ENCODE measurements around the gene CCM2L. TPM values are rescaled to one million over a fixed set of nuclear protein-coding genes. Genes with fewer than 3 reads are reported as not detected.

The CCM2L gene
- total and polyA plus RNA-seq, 4 donors = 6.6 to 12.8 (median 11.7) TPM

GRCh38 chr20:31974951-31975487, 35.2 kb upstream of the CCM2L start:
- TF ChIP-seq CTCF (IDR thresholded peaks at IDR 0.05; ENCODE audit: control extremely low read depth, extremely low read depth) = no peak
- Histone ChIP-seq H3K9ac (ENCODE audit: insufficient read depth in 1 of 2, low read length in 2 of 2) (no peak overlapping the region), H3K27ac (ENCODE audit: low read depth in 1 of 2, low read length in 1 of 2) (no peak overlapping the region), H3K27me3 (ENCODE audit: control insufficient read depth in 3 of 3, insufficient read depth in 3 of 3, low read length in 2 of 3) (peaks cover 0 to 10% (median 0%) of the 10 kb centered on the region in 3 donors), H3K36me3 (ENCODE audit: control insufficient read depth in 4 of 4, insufficient read depth in 4 of 4, low read length in 4 of 4) (no peaks in the 10 kb centered on the region), H3K4me3 (no peak overlapping the region), H3K4me1 (ENCODE audit: control insufficient read depth in 5 of 5, insufficient read depth in 5 of 5, low read length in 5 of 5) (no peaks in the 10 kb centered on the region), H3K9me3 (ENCODE audit: control insufficient read depth in 4 of 4, insufficient read depth in 3 of 4, low read length in 3 of 4) (no peaks in the 10 kb centered on the region)
- WGBS, 2 donors = 40 to 63% methylated on average over 10 of the region's 10 CpGs
- DNase-seq = no peak
- no peak for ATAC-seq (ENCODE audit: insufficient read depth, low FRiP score)

GRCh38 chr20:31975874-31976273, 34.4 kb upstream of the CCM2L start:
- Histone ChIP-seq H3K27ac (ENCODE audit: low read depth in 1 of 2, low read length in 1 of 2) (no peak overlapping the region), H3K27me3 (ENCODE audit: control insufficient read depth in 3 of 3, insufficient read depth in 3 of 3, low read length in 2 of 3) (peaks cover 0 to 10% (median 0%) of the 10 kb centered on the region in 3 donors), H3K36me3 (ENCODE audit: control insufficient read depth in 4 of 4, insufficient read depth in 4 of 4, low read length in 4 of 4) (no peaks in the 10 kb centered on the region), H3K9me3 (ENCODE audit: control insufficient read depth in 4 of 4, insufficient read depth in 3 of 4, low read length in 3 of 4) (no peaks in the 10 kb centered on the region), H3K4me3 (no peak overlapping the region), H3K9ac (ENCODE audit: insufficient read depth in 1 of 2, low read length in 2 of 2) (no peak overlapping the region), H3K4me1 (ENCODE audit: control insufficient read depth in 5 of 5, insufficient read depth in 5 of 5, low read length in 5 of 5) (no peaks in the 10 kb centered on the region)
- DNase-seq (no peak), ATAC-seq (ENCODE audit: insufficient read depth, low FRiP score) (no peak)
- no peak for TF ChIP-seq CTCF (IDR thresholded peaks at IDR 0.05; ENCODE audit: control extremely low read depth, extremely low read depth)
- 91 to 99% methylated on average over 2 of the region's 2 CpGs for WGBS, 2 donors

- 91 to 93% methylated on average over 4 of the region's 4 CpGs for WGBS, 2 donors
- no peak overlapping the region for H3K4me3 ChIP-seq
These were observed 33.2 kb upstream of the CCM2L start for GRCh38 chr20:31977080-31977479.

More at GRCh38 chr20:31977080-31977479, 33.2 kb upstream of the CCM2L start:
- Histone ChIP-seq H3K9ac (ENCODE audit: insufficient read depth in 1 of 2, low read length in 2 of 2) (no peak overlapping the region), H3K27ac (ENCODE audit: low read depth in 1 of 2, low read length in 1 of 2) (no peak overlapping the region), H3K27me3 (ENCODE audit: control insufficient read depth in 3 of 3, insufficient read depth in 3 of 3, low read length in 2 of 3) (peaks cover 0 to 7% (median 0%) of the 10 kb centered on the region in 3 donors), H3K4me1 (ENCODE audit: control insufficient read depth in 5 of 5, insufficient read depth in 5 of 5, low read length in 5 of 5) (no peaks in the 10 kb centered on the region), H3K36me3 (ENCODE audit: control insufficient read depth in 4 of 4, insufficient read depth in 4 of 4, low read length in 4 of 4) (no peaks in the 10 kb centered on the region), H3K9me3 (ENCODE audit: control insufficient read depth in 4 of 4, insufficient read depth in 3 of 4, low read length in 3 of 4) (no peaks in the 10 kb centered on the region)
- no peak for ATAC-seq (ENCODE audit: insufficient read depth, low FRiP score)
- no peak for TF ChIP-seq CTCF (IDR thresholded peaks at IDR 0.05; ENCODE audit: control extremely low read depth, extremely low read depth)
- no peak for DNase-seq
